ENCODE measurements around the gene PTBP1.

Gene PTBP1

GRCh38 chr19:855566-856120 is 58.4 kb downstream of the PTBP1 start:
- no peak for TF ChIP-seq CTCF (IDR thresholded peaks at IDR 0.05; ENCODE audit: control extremely low read depth, extremely low read depth, low read depth, missing control alignments)
- CTCF ChIA-PET = interaction anchor here (1.0 to 2.4 kb wide), 10 partner anchors 10 to 148 kb away, joined by 3 to 11 read pairs (median 3); partner anchors contain the start of gene PRTN3
- DNase-seq (ENCODE audit: extremely low spot score) = no peak
- POLR2A ChIA-PET = interaction anchor here (1.2 kb wide), 1 partner anchor 51 kb away, joined by 4 read pairs; no protein-coding TSS in a partner anchor

- ChIA-PET POLR2A (no interaction called here), CTCF (interaction anchor here (0.8 to 2.0 kb wide), 5 partner anchors 9 to 65 kb away, joined by 3 to 9 read pairs (median 4); no protein-coding TSS in a partner anchor)
- no peak for TF ChIP-seq CTCF (IDR thresholded peaks at IDR 0.05; ENCODE audit: control extremely low read depth, extremely low read depth, low read depth, missing control alignments)
- no peak for DNase-seq (ENCODE audit: extremely low spot score)
Observed at GRCh38 chr19:858284-858683, 61.0 kb downstream of the PTBP1 start.

DNA sequence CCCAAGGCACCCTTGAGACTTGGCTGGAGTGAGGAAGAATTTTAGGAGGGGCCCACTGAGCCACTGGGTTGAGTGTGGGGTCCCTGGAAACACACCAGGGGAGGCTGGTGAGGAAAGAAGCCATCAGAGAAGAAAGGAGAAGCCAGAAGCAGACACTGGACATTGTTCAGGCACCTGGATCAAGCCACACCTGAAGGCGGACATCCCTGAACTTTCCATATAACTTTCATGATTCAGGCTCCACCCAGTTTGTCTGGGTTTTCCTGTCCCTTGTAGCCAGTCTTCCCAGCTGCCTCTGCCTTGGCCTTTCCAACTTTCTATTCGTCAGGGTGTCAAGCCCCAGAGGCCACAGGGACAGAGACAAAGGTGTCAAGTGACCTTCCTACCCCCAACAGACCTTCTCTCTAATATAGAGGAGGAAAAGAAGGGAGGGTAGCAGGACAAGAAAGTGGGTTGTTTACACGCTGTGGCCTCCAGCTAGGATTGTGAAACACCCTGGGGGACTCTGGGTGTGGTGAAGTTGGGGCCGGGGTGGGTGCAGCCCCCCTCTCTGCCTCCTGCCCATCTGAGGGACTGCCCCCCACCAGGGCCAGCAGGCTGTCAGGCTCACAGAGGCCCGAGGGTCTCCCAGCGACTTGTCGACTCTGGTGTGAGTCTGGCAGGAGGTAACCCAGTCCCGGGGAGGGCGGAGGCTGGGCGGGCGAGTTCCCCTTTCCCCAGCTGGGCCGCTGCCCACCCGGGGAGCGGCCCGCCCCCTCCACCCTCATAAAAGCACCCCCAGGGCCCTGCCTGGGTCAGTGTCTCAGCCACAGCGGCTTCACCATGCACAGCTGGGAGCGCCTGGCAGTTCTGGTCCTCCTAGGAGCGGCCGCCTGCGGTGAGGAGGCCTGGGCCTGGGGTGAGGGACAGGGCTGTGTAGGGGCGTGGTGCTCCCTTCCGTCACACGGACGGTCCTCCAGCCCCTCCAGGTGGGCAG is 61.9 kb downstream of the PTBP1 start, which contains the start of gene CFD:
Gene CFD, plus strand, starts transcription at position 797 of the 976 bp plus-strand sequence. Its CDS starts 26 bp downstream, at position 823.
- ChIA-PET CTCF (interaction anchor here (0.8 to 2.0 kb wide), 5 partner anchors 10 to 64 kb away, joined by 3 to 9 read pairs (median 4); no protein-coding TSS in a partner anchor), POLR2A (no interaction called here)
- no peak for TF ChIP-seq CTCF (IDR thresholded peaks at IDR 0.05; ENCODE audit: control extremely low read depth, extremely low read depth, low read depth, missing control alignments)
- DNase-seq (ENCODE audit: extremely low spot score) = no peak

DNA sequence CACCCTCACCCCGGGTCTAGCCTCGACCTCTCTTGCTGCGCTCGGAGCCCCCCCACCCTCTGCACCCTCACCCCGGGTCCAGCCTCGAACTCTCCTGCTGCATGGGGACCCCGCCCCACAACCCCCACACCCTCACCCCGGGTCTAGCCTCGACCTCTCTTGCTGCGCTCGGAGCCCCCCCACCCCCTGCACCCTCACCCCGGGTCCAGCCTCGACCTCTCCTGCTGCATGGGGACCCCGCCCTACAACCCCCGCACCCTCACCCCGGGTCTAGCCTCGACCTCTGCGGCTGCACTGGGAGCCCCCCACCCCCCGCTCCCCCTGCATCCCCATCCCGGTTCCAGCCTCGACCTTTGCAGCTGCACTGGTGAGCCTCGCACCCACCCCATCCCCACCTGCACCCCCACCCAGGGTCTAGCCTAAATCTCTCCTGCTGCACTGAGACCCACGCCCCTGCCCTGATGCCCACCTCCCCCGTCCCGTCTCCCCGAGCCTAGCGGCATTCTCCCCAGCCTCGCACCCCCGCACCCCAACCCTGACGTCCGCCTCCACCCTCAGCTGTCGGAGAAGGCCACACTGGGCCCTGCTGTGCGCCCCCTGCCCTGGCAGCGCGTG is 64.0 kb downstream of the PTBP1 start:
- CTCF ChIA-PET = no interaction called here
- no peak for TF ChIP-seq CTCF (IDR thresholded peaks at IDR 0.05; ENCODE audit: control extremely low read depth, extremely low read depth, low read depth, missing control alignments)
- POLR2A ChIA-PET = no interaction called here
- no peak for DNase-seq (ENCODE audit: extremely low spot score)
